Neural crest cell (in vitro differentiated cells): ENCODE measurements around the gene PCDHGA2. TPM values are rescaled to one million over a fixed set of nuclear protein-coding genes. Genes with fewer than 3 reads are reported as not detected.

ENCODE experiments used
- DNase-seq: peaks from one replicate; pipeline ENCODE4 v3.0.0; 2021; ENCODE audit warnings: low read depth, mixed read lengths, low spot score
- H3K27ac Mint-ChIP-seq: one replicate; pipeline ENCODE4 v1.8.0; 2021; ENCODE audit warnings: mild to moderate bottlenecking, mixed read lengths; ENCODE audit not compliant: unreplicated experiment
- H3K27me3 Mint-ChIP-seq: 2 replicates; pipeline ENCODE4 v1.8.0; 2021; ENCODE audit warnings: low read depth, mild to moderate bottlenecking, mixed read lengths
- H3K36me3 Mint-ChIP-seq: 2 replicates; pipeline ENCODE4 v1.8.0; 2021; ENCODE audit warnings: low read depth, mild to moderate bottlenecking, mixed read lengths
- H3K4me1 Mint-ChIP-seq: 2 replicates; pipeline ENCODE4 v1.8.0; 2021; ENCODE audit warnings: mixed read lengths
- H3K4me3 Mint-ChIP-seq: one replicate; pipeline ENCODE4 v1.8.0; 2021; ENCODE audit warnings: mild to moderate bottlenecking, mixed read lengths
- H3K9me3 Mint-ChIP-seq: 2 replicates; pipeline ENCODE4 v1.8.0; 2021; ENCODE audit warnings: mixed read lengths
- total RNA-seq: library from RNA; stranded (reverse); gene quantifications from 2 replicates; pipeline ENCODE4 v1.2.1, GENCODE V29; 2021
- TF ChIP-seq, protein P1 (sequence below): fragments of 200-600 bp; sonication (generic); conservative IDR thresholded peaks from 2 replicates; pipeline ENCODE4 v1.5.0; 2021; ENCODE audit warnings: antibody characterized with exemption, mild to moderate bottlenecking

The PCDHGA2 gene
- total RNA-seq, 1 donor from 2014 or later: 0.54 TPM

DNA sequence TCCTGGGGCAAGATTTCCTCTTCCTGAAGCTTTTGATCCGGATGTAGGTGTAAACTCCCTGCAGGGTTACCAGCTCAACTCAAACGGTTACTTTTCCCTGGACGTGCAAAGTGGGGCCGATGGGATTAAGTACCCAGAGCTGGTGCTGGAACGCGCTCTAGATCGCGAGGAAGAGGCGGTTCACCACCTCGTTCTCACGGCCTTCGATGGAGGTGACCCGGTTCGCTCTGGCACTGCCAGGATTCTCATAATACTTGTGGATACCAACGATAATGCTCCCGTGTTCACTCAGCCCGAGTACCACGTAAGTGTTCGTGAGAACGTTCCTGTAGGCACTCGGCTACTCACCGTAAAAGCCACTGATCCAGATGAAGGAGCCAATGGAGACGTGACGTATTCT, 17.1 kb downstream of the PCDHGA2 start:
- no peaks in the 10 kb centered on the region for H3K4me1 Mint-ChIP-seq
- no peaks in the 10 kb centered on the region for H3K27me3 Mint-ChIP-seq

DNA sequence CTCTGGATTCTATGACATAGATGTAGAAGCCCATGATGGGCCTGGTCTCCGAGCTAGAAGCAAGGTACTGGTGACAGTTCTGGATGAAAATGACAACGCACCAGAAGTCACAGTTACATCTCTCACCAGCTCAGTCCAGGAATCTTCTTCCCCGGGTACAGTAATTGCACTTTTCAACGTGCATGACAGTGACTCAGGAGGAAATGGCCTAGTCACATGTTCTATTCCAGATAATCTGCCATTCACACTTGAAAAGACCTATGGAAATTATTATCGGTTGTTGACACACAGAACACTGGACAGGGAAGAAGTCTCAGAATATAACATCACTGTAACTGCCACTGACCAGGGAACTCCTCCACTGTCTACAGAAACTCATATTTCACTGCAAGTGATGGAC, 17.6 kb downstream of the PCDHGA2 start:
- Mint-ChIP-seq H3K27me3 (no peaks in the 10 kb centered on the region), H3K9me3 (peaks cover 20% of the 10 kb centered on the region), H3K36me3 (peaks cover 42% of the 10 kb centered on the region), H3K27ac (no peak overlapping the region), H3K4me1 (no peaks in the 10 kb centered on the region), H3K4me3 (no peak overlapping the region)
- DNase-seq: no peak
- TF ChIP-seq, protein P1, sequence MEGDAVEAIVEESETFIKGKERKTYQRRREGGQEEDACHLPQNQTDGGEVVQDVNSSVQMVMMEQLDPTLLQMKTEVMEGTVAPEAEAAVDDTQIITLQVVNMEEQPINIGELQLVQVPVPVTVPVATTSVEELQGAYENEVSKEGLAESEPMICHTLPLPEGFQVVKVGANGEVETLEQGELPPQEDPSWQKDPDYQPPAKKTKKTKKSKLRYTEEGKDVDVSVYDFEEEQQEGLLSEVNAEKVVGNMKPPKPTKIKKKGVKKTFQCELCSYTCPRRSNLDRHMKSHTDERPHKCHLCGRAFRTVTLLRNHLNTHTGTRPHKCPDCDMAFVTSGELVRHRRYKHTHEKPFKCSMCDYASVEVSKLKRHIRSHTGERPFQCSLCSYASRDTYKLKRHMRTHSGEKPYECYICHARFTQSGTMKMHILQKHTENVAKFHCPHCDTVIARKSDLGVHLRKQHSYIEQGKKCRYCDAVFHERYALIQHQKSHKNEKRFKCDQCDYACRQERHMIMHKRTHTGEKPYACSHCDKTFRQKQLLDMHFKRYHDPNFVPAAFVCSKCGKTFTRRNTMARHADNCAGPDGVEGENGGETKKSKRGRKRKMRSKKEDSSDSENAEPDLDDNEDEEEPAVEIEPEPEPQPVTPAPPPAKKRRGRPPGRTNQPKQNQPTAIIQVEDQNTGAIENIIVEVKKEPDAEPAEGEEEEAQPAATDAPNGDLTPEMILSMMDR: no peak

More for the DNA sequence above, 17.1 kb downstream of the PCDHGA2 start:
- TF ChIP-seq, protein P1: no peak
- Mint-ChIP-seq H3K9me3 (peaks cover 19% of the 10 kb centered on the region), H3K36me3 (peaks cover 37% of the 10 kb centered on the region), H3K27ac (no peak overlapping the region), H3K4me3 (no peak overlapping the region)
- DNase-seq: no peak

DNA sequence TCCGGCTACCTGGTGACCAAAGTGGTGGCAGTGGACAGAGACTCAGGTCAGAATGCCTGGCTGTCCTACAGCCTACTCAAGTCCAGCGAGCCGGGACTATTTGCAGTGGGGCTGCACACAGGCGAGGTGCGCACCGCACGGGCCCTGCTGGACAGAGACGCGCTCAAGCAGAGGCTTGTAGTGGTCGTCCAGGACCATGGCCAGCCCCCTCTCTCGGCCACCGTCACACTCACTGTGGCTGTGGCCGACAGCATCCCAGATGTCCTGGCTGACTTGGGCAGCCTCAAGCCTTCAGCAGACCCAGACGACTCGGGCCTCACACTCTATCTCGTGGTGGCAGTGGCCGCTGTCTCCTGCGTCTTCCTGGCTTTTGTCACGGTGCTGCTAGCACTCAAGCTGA, 18.4 kb downstream of the PCDHGA2 start:
- Mint-ChIP-seq H3K9me3 (peaks cover 20% of the 10 kb centered on the region), H3K36me3 (peaks cover 44% of the 10 kb centered on the region), H3K27me3 (no peaks in the 10 kb centered on the region), H3K27ac (no peak overlapping the region), H3K4me3 (no peak overlapping the region), H3K4me1 (no peaks in the 10 kb centered on the region)
- TF ChIP-seq, protein P1: no peak
- no peak for DNase-seq

DNA sequence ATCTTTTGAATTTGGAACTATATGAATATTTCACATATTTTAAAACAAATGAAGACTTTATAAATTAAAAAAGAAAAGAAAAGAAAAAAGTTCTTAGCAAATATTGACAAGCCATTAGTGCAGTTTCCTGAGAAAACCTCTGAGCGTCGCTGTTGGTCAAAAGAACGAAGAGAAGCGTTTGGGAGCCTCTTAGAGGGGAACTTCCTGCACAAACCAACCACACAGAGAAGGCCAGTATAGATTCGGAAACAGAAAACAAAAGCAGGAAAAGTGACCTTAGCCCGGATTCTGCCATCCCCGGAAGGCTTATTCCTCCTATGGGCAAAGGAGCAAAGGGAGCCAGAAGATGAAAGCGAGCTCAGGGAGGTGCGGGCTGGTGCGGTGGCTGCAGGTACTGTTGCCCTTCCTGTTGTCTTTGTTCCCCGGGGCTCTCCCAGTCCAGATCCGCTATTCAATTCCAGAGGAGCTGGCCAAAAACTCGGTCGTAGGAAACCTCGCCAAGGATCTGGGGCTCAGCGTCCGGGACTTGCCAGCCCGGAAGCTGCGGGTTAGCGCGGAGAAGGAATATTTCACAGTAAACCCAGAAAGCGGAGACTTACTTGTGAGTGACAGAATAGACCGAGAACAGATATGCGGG, 21.3 kb downstream of the PCDHGA2 start, which contains the start of gene PCDHGB2:
PCDHGB2 (plus strand) TSS at position 205 of the 637 bp plus-strand sequence; CDS start at position 347, 142 bp downstream.
- TF ChIP-seq, protein P1: peak; percentile 31
- Mint-ChIP-seq H3K9me3 (peaks cover 19% of the 10 kb centered on the region), H3K27ac (no peak within 1 kb of the TSS), H3K4me1 (no peaks in the 10 kb centered on the region), H3K36me3 (peaks cover 47% of the 10 kb centered on the region), H3K4me3 (no peak within 1 kb of the TSS), H3K27me3 (no peaks in the 10 kb centered on the region)
- no peak for DNase-seq

DNA sequence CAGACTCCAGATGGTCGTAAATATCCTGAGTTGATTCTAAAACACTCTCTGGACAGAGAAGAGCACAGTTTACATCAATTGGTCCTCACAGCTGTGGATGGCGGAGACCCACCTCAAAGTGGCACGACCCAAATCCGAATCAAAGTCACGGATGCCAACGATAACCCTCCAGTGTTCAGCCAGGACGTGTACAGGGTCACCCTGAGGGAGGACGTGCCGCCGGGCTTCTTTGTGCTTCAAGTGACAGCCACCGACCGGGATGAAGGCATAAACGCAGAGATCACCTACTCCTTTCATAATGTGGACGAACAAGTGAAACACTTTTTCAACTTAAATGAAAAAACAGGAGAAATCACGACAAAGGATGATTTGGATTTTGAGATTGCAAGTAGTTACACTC, 22.1 kb downstream of the PCDHGA2 start:
- no peaks in the 10 kb centered on the region for H3K4me1 Mint-ChIP-seq
- H3K36me3 Mint-ChIP-seq: peaks cover 54% of the 10 kb centered on the region

More for the DNA sequence above, 22.1 kb downstream of the PCDHGA2 start:
- TF ChIP-seq, protein P1: no peak
- H3K27me3 Mint-ChIP-seq: no peaks in the 10 kb centered on the region
- DNase-seq: no peak
- peaks cover 24% of the 10 kb centered on the region for H3K9me3 Mint-ChIP-seq
- no peak overlapping the region for H3K27ac Mint-ChIP-seq
- no peak overlapping the region for H3K4me3 Mint-ChIP-seq
